CD4-positive, alpha-beta T cell (primary cell): Measurements from ENCODE around the gene TENT4B. TPM values are rescaled to one million over a fixed set of nuclear protein-coding genes. Genes with fewer than 3 reads are reported as not detected.
A peak's percentile ranks its signal among the peaks of the same experiment; 100 is the strongest.

Source experiments
- ATAC-seq: fragments of 200-7000 bp; cut with Tn5 transposase; one replicate; pipeline ENCODE4 v1.10.0; 2022; ENCODE audit warnings: mild to moderate bottlenecking; ENCODE audit not compliant: poor library complexity
- CTCF ChIA-PET: fragments of 350-600 bp; sonication (Branson Sonifier 250); formaldehyde crosslinking; loops from one replicate; lab custom pipeline; 2021; ENCODE audit warnings: antibody characterized with exemption, inconsistent platforms; lab: Charles Lee
- POLR2A ChIA-PET: fragments of 350-600 bp; sonication (Branson Sonifier 250); formaldehyde crosslinking; loops from one replicate; lab custom pipeline; 2021; ENCODE audit warnings: antibody characterized with exemption, inconsistent platforms; lab: Charles Lee
- DNase-seq, 14 experiments: peaks; one replicate each; pipeline ENCODE4 v3.0.0-alpha.2; 2013 to 2020; ENCODE audit warnings: mixed read lengths in 2 of 14
- H3K27ac ChIP-seq, 2 donors: one replicate each; pipeline versions ENCODE4 v1.5.1 to v1.7.0; 2013; ENCODE audit warnings: low read length in 2 of 2, low read depth in 1 of 2, mild to moderate bottlenecking in 1 of 2
- H3K27me3 ChIP-seq, 2 experiments: 1 replicate in 1 of 2; 2 replicates in 1 of 2; pipeline versions ENCODE4 v1.6.1 to v1.7.0; 2013; ENCODE audit warnings: low read length in 2 of 2, control low read depth in 1 of 2, mild to moderate bottlenecking in 1 of 2, moderate library complexity in 1 of 2; ENCODE audit not compliant: insufficient read depth in 2 of 2, control insufficient read depth in 1 of 2
- H3K36me3 ChIP-seq: one replicate; pipeline ENCODE4 v1.6.1; 2013; ENCODE audit warnings: low read length, control low read depth; ENCODE audit not compliant: insufficient read depth
- H3K4me1 ChIP-seq: one replicate; pipeline ENCODE4 v1.6.1; 2013; ENCODE audit warnings: low read length, control low read depth; ENCODE audit not compliant: insufficient read depth
- H3K4me3 ChIP-seq: one replicate; pipeline ENCODE4 v1.5.1; 2013; ENCODE audit warnings: mild to moderate bottlenecking, low read length, moderate library complexity
- H3K9me3 ChIP-seq, 2 experiments: 1 replicate in 1 of 2; 2 replicates in 1 of 2; pipeline versions ENCODE4 v1.6.1 to v1.7.0; 2013; ENCODE audit warnings: low read length in 2 of 2, mild to moderate bottlenecking in 2 of 2, control low read depth in 1 of 2, moderate library complexity in 1 of 2; ENCODE audit not compliant: control insufficient read depth in 1 of 2, insufficient read depth in 1 of 2
- H3K27ac Mint-ChIP-seq: one replicate; pipeline ENCODE4 v1.8.0; 2020; ENCODE audit warnings: mixed read lengths
- H3K27me3 Mint-ChIP-seq: one replicate; pipeline ENCODE4 v1.8.0; 2021; ENCODE audit warnings: mixed read lengths
- H3K36me3 Mint-ChIP-seq: one replicate; pipeline ENCODE4 v1.8.0; 2021; ENCODE audit warnings: low read depth, mixed read lengths
- H3K4me1 Mint-ChIP-seq: one replicate; pipeline ENCODE4 v1.8.0; 2021; ENCODE audit warnings: low read depth, mixed read lengths
- H3K4me3 Mint-ChIP-seq: one replicate; pipeline ENCODE4 v1.8.0; 2020; ENCODE audit warnings: mild to moderate bottlenecking, mixed read lengths
- H3K9me3 Mint-ChIP-seq: one replicate; pipeline ENCODE4 v1.8.0; 2020; ENCODE audit warnings: mixed read lengths
- CTCF ChIP-seq: fragments of 200-600 bp; IDR thresholded peaks from one replicate; pipeline ENCODE4 v1.8.0; 2022; ENCODE audit warnings: antibody characterized with exemption, mild to moderate bottlenecking
- intact Hi-C, 2 experiments: fragments of 100-400 bp; cut with DNase I in 1 of 2; cut with micrococcal nuclease in 1 of 2; formaldehyde crosslinking; loops; one replicate each; pipeline versions ENCODE4 v1.15.1 to v1.9.0; 2023 to 2025; cut with DNase I, micrococcal nuclease
- total RNA-seq, 174 experiments: library from RNA in 2 of 174; stranded (reverse) in 2 of 174; gene quantifications; one replicate each; pipeline ENCODE4 v1.2.3 and lab custom pipeline; 2021 to 2026

TENT4B gene
- total RNA-seq, 2 experiments from 2014 or later: 32.9 to 35.0 TPM

- intact Hi-C loops: loop anchor here (1.0 to 10.0 kb wide), 11 partner anchors 8 to 481 kb away; partner anchors contain the start of genes NKD1 (in 1 of the 2) and TENT4B (in 1 of the 2)
- peaks cover 7% of the 10 kb centered on the region for H3K36me3 ChIP-seq
- DNase-seq (peak in 1 of 14 experiments; percentile 32), ATAC-seq (no peak)
- Mint-ChIP-seq H3K27me3 (no peaks in the 10 kb centered on the region), H3K27ac (peak overlapping the region; percentile 100), H3K4me1 (peaks cover 66% of the 10 kb centered on the region), H3K4me3 (peak overlapping the region; percentile 99), H3K36me3 (peaks cover 34% of the 10 kb centered on the region), H3K9me3 (no peaks in the 10 kb centered on the region)
- no peaks in the 10 kb centered on the region for H3K9me3 ChIP-seq
- ChIA-PET POLR2A (interaction anchor here (0.9 to 6.3 kb wide), 8 partner anchors 9 to 100 kb away, joined by 3 to 77 read pairs (median 10); no protein-coding TSS in a partner anchor), CTCF (interaction anchor here (1.0 to 1.9 kb wide), 8 partner anchors 9 to 541 kb away, joined by 3 to 16 read pairs (median 4); no protein-coding TSS in a partner anchor)
- H3K27ac ChIP-seq: peak overlapping the region; percentile 87 to 97
- no peak for TF ChIP-seq CTCF
- H3K4me3 ChIP-seq: peak overlapping the region; percentile 98
- H3K4me1 ChIP-seq: peaks cover 58% of the 10 kb centered on the region
- no peaks in the 10 kb centered on the region for H3K27me3 ChIP-seq
These were observed 112.7 kb downstream of the TENT4B start for GRCh38 chr16:50265716-50266336.

GRCh38 chr16:50266337-50267091 lies 113.4 kb downstream of the TENT4B start, which contains the start of gene ADCY7:
Gene ADCY7 (plus strand): TSS chr16:50266551. CDS start chr16:50288180, 21,629 bp downstream.
- ChIA-PET POLR2A (interaction anchor here (0.6 to 6.3 kb wide), 9 partner anchors 8 to 1647 kb away, joined by 3 to 77 read pairs (median 7); no protein-coding TSS in a partner anchor), CTCF (interaction anchor here (1.0 to 1.9 kb wide), 6 partner anchors 9 to 399 kb away, joined by 3 to 16 read pairs (median 4); no protein-coding TSS in a partner anchor)
- intact Hi-C loops: loop anchor here (1.0 to 10.0 kb wide), 11 partner anchors 8 to 481 kb away; partner anchors contain the start of genes NKD1 (in 1 of the 2) and TENT4B (in 1 of the 2)
- Histone ChIP-seq H3K36me3 (peaks cover 13% of the 10 kb centered on the region), H3K27me3 (no peaks in the 10 kb centered on the region), H3K4me3 (peak within 1 kb of the TSS; percentile 98), H3K4me1 (peaks cover 65% of the 10 kb centered on the region), H3K9me3 (no peaks in the 10 kb centered on the region), H3K27ac (peak within 1 kb of the TSS; percentile 87 to 97)
- H3K27ac Mint-ChIP-seq: peak within 1 kb of the TSS; percentile 100
- no peaks in the 10 kb centered on the region for H3K27me3 Mint-ChIP-seq
- ATAC-seq (peak; percentile 91), DNase-seq (peak; percentile 66 to 90 (median 86))
- no peak for TF ChIP-seq CTCF
- peaks cover 40% of the 10 kb centered on the region for H3K36me3 Mint-ChIP-seq
- H3K4me1 Mint-ChIP-seq: peaks cover 73% of the 10 kb centered on the region
- no peaks in the 10 kb centered on the region for H3K9me3 Mint-ChIP-seq
- H3K4me3 Mint-ChIP-seq: peak within 1 kb of the TSS; percentile 99

GRCh38 chr16:50267151-50267631 lies 114.1 kb downstream of the TENT4B start:
- H3K4me3 ChIP-seq: peak overlapping the region; percentile 98
- H3K36me3 Mint-ChIP-seq: peaks cover 46% of the 10 kb centered on the region
- H3K4me1 Mint-ChIP-seq: peaks cover 80% of the 10 kb centered on the region
- H3K4me3 Mint-ChIP-seq: peak overlapping the region; percentile 99
- peaks cover 72% of the 10 kb centered on the region for H3K4me1 ChIP-seq
- POLR2A ChIA-PET: interaction anchor here (0.6 to 6.3 kb wide), 6 partner anchors 13 to 1648 kb away, joined by 3 to 77 read pairs (median 13); partner anchors contain the start of gene CYLD
- CTCF ChIA-PET: interaction anchor here (1.9 to 2.1 kb wide), 2 partner anchors 8 to 11 kb away, joined by 6 to 16 read pairs; no protein-coding TSS in a partner anchor
- ATAC-seq (peak; percentile 0), DNase-seq (peak in 3 of 14 experiments; percentile 17 to 33 (median 20))
- no peaks in the 10 kb centered on the region for H3K27me3 Mint-ChIP-seq
- H3K9me3 Mint-ChIP-seq: no peaks in the 10 kb centered on the region
- no peak for TF ChIP-seq CTCF
- intact Hi-C loops: loop anchor here (2.0 to 10.0 kb wide), 10 partner anchors 16 to 480 kb away; partner anchors contain the start of genes NKD1 (in 1 of the 2) and TENT4B (in 1 of the 2)
- no peaks in the 10 kb centered on the region for H3K27me3 ChIP-seq
- peak overlapping the region; percentile 87 to 97 for H3K27ac ChIP-seq
- H3K27ac Mint-ChIP-seq: peak overlapping the region; percentile 100
- no peaks in the 10 kb centered on the region for H3K9me3 ChIP-seq
- H3K36me3 ChIP-seq: peaks cover 18% of the 10 kb centered on the region
